ENCODE measurements around the gene SLC2A3. TPM values are rescaled to one million over a fixed set of nuclear protein-coding genes. Genes with fewer than 3 reads are reported as not detected.

Gene SLC2A3
- total and polyA plus RNA-seq, 2 of the 13 experiments (the other 11 are each of a cell fraction or from before 2014, with no cell fraction given): 39.3 to 580 TPM

DNA sequence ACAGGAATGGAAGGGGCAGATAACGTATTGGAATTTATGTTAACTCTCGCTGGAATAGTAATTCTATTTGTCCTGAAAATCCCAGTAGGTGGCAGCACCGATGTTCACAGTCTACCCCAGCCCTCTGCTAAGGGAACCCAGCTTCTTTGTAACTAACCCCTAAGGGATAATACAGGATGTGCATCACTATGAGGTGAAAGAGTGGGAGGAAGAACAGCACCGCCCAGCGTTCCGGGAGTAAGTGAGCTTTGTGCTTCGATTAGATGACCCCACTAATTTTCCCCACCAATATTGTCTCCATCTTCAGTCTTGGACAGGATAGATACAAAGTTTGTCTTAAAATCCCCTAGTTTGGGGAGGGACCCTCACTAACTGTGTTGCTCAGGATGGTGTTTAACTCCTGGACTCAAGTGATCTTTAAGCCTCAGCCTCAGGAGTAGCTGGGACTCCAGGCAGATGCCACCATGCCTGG lies 2.7 kb downstream of the SLC2A3 start (continued):
- TF ChIP-seq, protein P1, sequence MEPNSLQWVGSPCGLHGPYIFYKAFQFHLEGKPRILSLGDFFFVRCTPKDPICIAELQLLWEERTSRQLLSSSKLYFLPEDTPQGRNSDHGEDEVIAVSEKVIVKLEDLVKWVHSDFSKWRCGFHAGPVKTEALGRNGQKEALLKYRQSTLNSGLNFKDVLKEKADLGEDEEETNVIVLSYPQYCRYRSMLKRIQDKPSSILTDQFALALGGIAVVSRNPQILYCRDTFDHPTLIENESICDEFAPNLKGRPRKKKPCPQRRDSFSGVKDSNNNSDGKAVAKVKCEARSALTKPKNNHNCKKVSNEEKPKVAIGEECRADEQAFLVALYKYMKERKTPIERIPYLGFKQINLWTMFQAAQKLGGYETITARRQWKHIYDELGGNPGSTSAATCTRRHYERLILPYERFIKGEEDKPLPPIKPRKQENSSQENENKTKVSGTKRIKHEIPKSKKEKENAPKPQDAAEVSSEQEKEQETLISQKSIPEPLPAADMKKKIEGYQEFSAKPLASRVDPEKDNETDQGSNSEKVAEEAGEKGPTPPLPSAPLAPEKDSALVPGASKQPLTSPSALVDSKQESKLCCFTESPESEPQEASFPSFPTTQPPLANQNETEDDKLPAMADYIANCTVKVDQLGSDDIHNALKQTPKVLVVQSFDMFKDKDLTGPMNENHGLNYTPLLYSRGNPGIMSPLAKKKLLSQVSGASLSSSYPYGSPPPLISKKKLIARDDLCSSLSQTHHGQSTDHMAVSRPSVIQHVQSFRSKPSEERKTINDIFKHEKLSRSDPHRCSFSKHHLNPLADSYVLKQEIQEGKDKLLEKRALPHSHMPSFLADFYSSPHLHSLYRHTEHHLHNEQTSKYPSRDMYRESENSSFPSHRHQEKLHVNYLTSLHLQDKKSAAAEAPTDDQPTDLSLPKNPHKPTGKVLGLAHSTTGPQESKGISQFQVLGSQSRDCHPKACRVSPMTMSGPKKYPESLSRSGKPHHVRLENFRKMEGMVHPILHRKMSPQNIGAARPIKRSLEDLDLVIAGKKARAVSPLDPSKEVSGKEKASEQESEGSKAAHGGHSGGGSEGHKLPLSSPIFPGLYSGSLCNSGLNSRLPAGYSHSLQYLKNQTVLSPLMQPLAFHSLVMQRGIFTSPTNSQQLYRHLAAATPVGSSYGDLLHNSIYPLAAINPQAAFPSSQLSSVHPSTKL (CRISPR knock-in tag; IDR thresholded peaks at IDR 0.05): peak; percentile 57
- no peak for TF ChIP-seq ZNF7 (CRISPR knock-in tag; IDR thresholded peaks at IDR 0.05)
- TF ChIP-seq KAT7 (CRISPR knock-in tag; IDR thresholded peaks at IDR 0.05; ENCODE audit: borderline replicate concordance): 0 out of 2 replicates have a peak, but pooled peaks have one; percentile 58
- TF ChIP-seq ATAD3A (CRISPR knock-in tag; IDR thresholded peaks at IDR 0.05): no peak
- 0 out of 2 replicates have a peak, but pooled peaks have one; percentile 24 for TF ChIP-seq ZNF800 (CRISPR knock-in tag; IDR thresholded peaks at IDR 0.05)
- TF ChIP-seq BHLHE40 (IDR thresholded peaks at IDR 0.05; ENCODE audit: low read length): no peak
- TF ChIP-seq SALL2 (CRISPR knock-in tag; IDR thresholded peaks at IDR 0.05): 0 out of 2 replicates have a peak, but pooled peaks have one; percentile 23
- 0 out of 2 replicates have a peak, but pooled peaks have one; percentile 30 for TF ChIP-seq SPEN (CRISPR knock-in tag; IDR thresholded peaks at IDR 0.05; ENCODE audit: low read depth)
- TF ChIP-seq SRF (IDR thresholded peaks at IDR 0.05; ENCODE audit: low read depth, low read length): 0 out of 2 replicates have a peak, but pooled peaks have one; percentile 34
- TF ChIP-seq PAF1 (CRISPR knock-in tag; IDR thresholded peaks at IDR 0.05): no peak
- TF ChIP-seq, protein P2, sequence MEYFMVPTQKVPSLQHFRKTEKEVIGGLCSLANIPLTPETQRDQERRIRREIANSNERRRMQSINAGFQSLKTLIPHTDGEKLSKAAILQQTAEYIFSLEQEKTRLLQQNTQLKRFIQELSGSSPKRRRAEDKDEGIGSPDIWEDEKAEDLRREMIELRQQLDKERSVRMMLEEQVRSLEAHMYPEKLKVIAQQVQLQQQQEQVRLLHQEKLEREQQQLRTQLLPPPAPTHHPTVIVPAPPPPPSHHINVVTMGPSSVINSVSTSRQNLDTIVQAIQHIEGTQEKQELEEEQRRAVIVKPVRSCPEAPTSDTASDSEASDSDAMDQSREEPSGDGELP (IDR thresholded peaks at IDR 0.05; ENCODE audit: borderline replicate concordance, low read depth): no peak
- TF ChIP-seq ZNF12 (CRISPR knock-in tag; IDR thresholded peaks at IDR 0.05): 0 out of 2 replicates have a peak, but pooled peaks have one; percentile 40
- no peak for TF ChIP-seq GABPA (IDR thresholded peaks at IDR 0.05; ENCODE audit: low read depth, low read length)
- TF ChIP-seq GABPA (CRISPR knock-in tag; IDR thresholded peaks at IDR 0.05; ENCODE audit: low read depth): peak; percentile 79
- TF ChIP-seq ZNF326 (CRISPR knock-in tag; IDR thresholded peaks at IDR 0.05; ENCODE audit: borderline replicate concordance): no peak
- TF ChIP-seq ZMAT5 (CRISPR knock-in tag; IDR thresholded peaks at IDR 0.05; ENCODE audit: borderline replicate concordance, low read depth): no peak
- 0 out of 2 replicates have a peak, but pooled peaks have one; percentile 38 for TF ChIP-seq MIXL1 (CRISPR knock-in tag; IDR thresholded peaks at IDR 0.05)
- TF ChIP-seq ZNF451 (CRISPR knock-in tag; IDR thresholded peaks at IDR 0.05): no peak
- TF ChIP-seq HNF4G (IDR thresholded peaks at IDR 0.05; ENCODE audit: borderline replicate concordance, low read depth, low read length): no peak
- TF ChIP-seq HNF4G (CRISPR knock-in tag; IDR thresholded peaks at IDR 0.05; ENCODE audit: borderline replicate concordance, low read depth): no peak
- TF ChIP-seq CREB1 (IDR thresholded peaks at IDR 0.05): no peak
- TF ChIP-seq CREB1 (CRISPR knock-in tag; IDR thresholded peaks at IDR 0.05): peak; percentile 52; the same call in 1 of the 2 replicates
- TF ChIP-seq, protein P3, sequence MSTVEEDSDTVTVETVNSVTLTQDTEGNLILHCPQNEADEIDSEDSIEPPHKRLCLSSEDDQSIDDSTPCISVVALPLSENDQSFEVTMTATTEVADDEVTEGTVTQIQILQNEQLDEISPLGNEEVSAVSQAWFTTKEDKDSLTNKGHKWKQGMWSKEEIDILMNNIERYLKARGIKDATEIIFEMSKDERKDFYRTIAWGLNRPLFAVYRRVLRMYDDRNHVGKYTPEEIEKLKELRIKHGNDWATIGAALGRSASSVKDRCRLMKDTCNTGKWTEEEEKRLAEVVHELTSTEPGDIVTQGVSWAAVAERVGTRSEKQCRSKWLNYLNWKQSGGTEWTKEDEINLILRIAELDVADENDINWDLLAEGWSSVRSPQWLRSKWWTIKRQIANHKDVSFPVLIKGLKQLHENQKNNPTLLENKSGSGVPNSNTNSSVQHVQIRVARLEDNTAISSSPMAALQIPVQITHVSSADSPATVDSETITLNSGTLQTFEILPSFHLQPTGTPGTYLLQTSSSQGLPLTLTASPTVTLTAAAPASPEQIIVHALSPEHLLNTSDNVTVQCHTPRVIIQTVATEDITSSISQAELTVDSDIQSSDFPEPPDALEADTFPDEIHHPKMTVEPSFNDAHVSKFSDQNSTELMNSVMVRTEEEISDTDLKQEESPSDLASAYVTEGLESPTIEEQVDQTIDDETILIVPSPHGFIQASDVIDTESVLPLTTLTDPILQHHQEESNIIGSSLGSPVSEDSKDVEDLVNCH (CRISPR knock-in tag; IDR thresholded peaks at IDR 0.05): no peak
